Mononuclear cell (primary cell): Measurements from ENCODE around the gene KIF21A. TPM values are rescaled to one million over a fixed set of nuclear protein-coding genes. Genes with fewer than 3 reads are reported as not detected.

ENCODE experiments used
- H3K27me3 ChIP-seq: 2 replicates; pipeline ENCODE4 v1.6.0; 2011; ENCODE audit warnings: low read length, control low read depth; ENCODE audit not compliant: insufficient read depth
- H3K4me1 ChIP-seq: 2 replicates; pipeline ENCODE4 v1.5.1; 2011; ENCODE audit warnings: mild to moderate bottlenecking, low read length, control low read depth; ENCODE audit not compliant: insufficient read depth
- H3K4me3 ChIP-seq: 2 replicates; pipeline ENCODE4 v1.5.1; 2011; ENCODE audit warnings: mild to moderate bottlenecking, low read length, moderate library complexity
- H3K9me3 ChIP-seq: 2 replicates; pipeline ENCODE4 v1.5.1; 2011; ENCODE audit warnings: low read depth, mild to moderate bottlenecking, control low read depth, low read length
- total RNA-seq: library from RNA; depleted of rRNA; stranded (reverse); fragments of >200 nt; gene quantifications from one replicate; pipeline ENCODE4 v1.2.3, GENCODE V29; 2012

The KIF21A gene
- total RNA-seq, 1 donor = 9.6 TPM

- Histone ChIP-seq H3K4me3 (no peak overlapping the region), H3K9me3 (no peaks in the 10 kb centered on the region), H3K27me3 (no peaks in the 10 kb centered on the region), H3K4me1 (no peaks in the 10 kb centered on the region)
Observed at GRCh38 chr12:39378341-39378740, 64.6 kb downstream of the KIF21A start.

- H3K4me3 ChIP-seq = no peak overlapping the region
- no peaks in the 10 kb centered on the region for H3K4me1 ChIP-seq
- H3K9me3 ChIP-seq = no peaks in the 10 kb centered on the region
- H3K27me3 ChIP-seq = no peaks in the 10 kb centered on the region
Observed at GRCh38 chr12:39375206-39375808, 67.6 kb downstream of the KIF21A start.

GRCh38 chr12:39372929-39373328 is 70.0 kb downstream of the KIF21A start:
- Histone ChIP-seq H3K9me3 (no peaks in the 10 kb centered on the region), H3K4me3 (no peak overlapping the region), H3K4me1 (no peaks in the 10 kb centered on the region), H3K27me3 (no peaks in the 10 kb centered on the region)

- no peaks in the 10 kb centered on the region for H3K4me1 ChIP-seq
- no peak overlapping the region for H3K4me3 ChIP-seq
- H3K9me3 ChIP-seq = no peaks in the 10 kb centered on the region
- no peaks in the 10 kb centered on the region for H3K27me3 ChIP-seq
Observed at GRCh38 chr12:39372204-39372925, 70.6 kb downstream of the KIF21A start.

GRCh38 chr12:39369756-39370155 is 73.2 kb downstream of the KIF21A start:
- Histone ChIP-seq H3K27me3 (no peaks in the 10 kb centered on the region), H3K4me1 (no peaks in the 10 kb centered on the region), H3K9me3 (no peaks in the 10 kb centered on the region), H3K4me3 (no peak overlapping the region)

GRCh38 chr12:39368891-39369290 is 74.0 kb downstream of the KIF21A start:
- Histone ChIP-seq H3K27me3 (no peaks in the 10 kb centered on the region), H3K9me3 (no peaks in the 10 kb centered on the region), H3K4me1 (no peaks in the 10 kb centered on the region), H3K4me3 (no peak overlapping the region)

- H3K4me1 ChIP-seq = no peaks in the 10 kb centered on the region
Observed at GRCh38 chr12:39368096-39368495, 74.8 kb downstream of the KIF21A start.

GRCh38 chr12:39367494-39367893 is 75.4 kb downstream of the KIF21A start:
- H3K9me3 ChIP-seq = no peaks in the 10 kb centered on the region
- H3K4me1 ChIP-seq = no peaks in the 10 kb centered on the region
- H3K27me3 ChIP-seq = no peaks in the 10 kb centered on the region
- H3K4me3 ChIP-seq = no peak overlapping the region

More at GRCh38 chr12:39368096-39368495, 74.8 kb downstream of the KIF21A start:
- Histone ChIP-seq H3K27me3 (no peaks in the 10 kb centered on the region), H3K9me3 (no peaks in the 10 kb centered on the region), H3K4me3 (no peak overlapping the region)

GRCh38 chr12:39365364-39366001 is 77.4 kb downstream of the KIF21A start:
- no peak overlapping the region for H3K4me3 ChIP-seq
- no peaks in the 10 kb centered on the region for H3K27me3 ChIP-seq
- no peaks in the 10 kb centered on the region for H3K4me1 ChIP-seq

GRCh38 chr12:39364196-39364595 is 78.7 kb downstream of the KIF21A start:
- Histone ChIP-seq H3K4me3 (no peak overlapping the region), H3K27me3 (no peaks in the 10 kb centered on the region), H3K4me1 (no peaks in the 10 kb centered on the region), H3K9me3 (no peaks in the 10 kb centered on the region)

More at GRCh38 chr12:39365364-39366001, 77.4 kb downstream of the KIF21A start:
- H3K9me3 ChIP-seq = no peaks in the 10 kb centered on the region

GRCh38 chr12:39359645-39360044 is 83.3 kb downstream of the KIF21A start:
- H3K27me3 ChIP-seq = no peaks in the 10 kb centered on the region
- no peak overlapping the region for H3K4me3 ChIP-seq
- no peaks in the 10 kb centered on the region for H3K9me3 ChIP-seq
- H3K4me1 ChIP-seq = no peaks in the 10 kb centered on the region

GRCh38 chr12:39357041-39357440 is 85.9 kb downstream of the KIF21A start:
- Histone ChIP-seq H3K4me3 (no peak overlapping the region), H3K4me1 (no peaks in the 10 kb centered on the region), H3K27me3 (no peaks in the 10 kb centered on the region), H3K9me3 (no peaks in the 10 kb centered on the region)

GRCh38 chr12:39355841-39356240 is 87.1 kb downstream of the KIF21A start:
- no peaks in the 10 kb centered on the region for H3K4me1 ChIP-seq
- no peaks in the 10 kb centered on the region for H3K9me3 ChIP-seq
- H3K4me3 ChIP-seq = no peak overlapping the region
- H3K27me3 ChIP-seq = no peaks in the 10 kb centered on the region

GRCh38 chr12:39354955-39355354 is 88.0 kb downstream of the KIF21A start:
- no peaks in the 10 kb centered on the region for H3K4me1 ChIP-seq
- H3K27me3 ChIP-seq = no peaks in the 10 kb centered on the region
- no peak overlapping the region for H3K4me3 ChIP-seq

GRCh38 chr12:39352471-39353017 is 90.4 kb downstream of the KIF21A start:
- no peaks in the 10 kb centered on the region for H3K4me1 ChIP-seq
- H3K27me3 ChIP-seq = no peaks in the 10 kb centered on the region
- H3K9me3 ChIP-seq = no peaks in the 10 kb centered on the region
- no peak overlapping the region for H3K4me3 ChIP-seq

More at GRCh38 chr12:39354955-39355354, 88.0 kb downstream of the KIF21A start:
- H3K9me3 ChIP-seq = no peaks in the 10 kb centered on the region
